GM18502 (cell line): ENCODE results near the gene TMEM131.

Experiments
- ATAC-seq: cut with Tn5 transposase; IDR thresholded peaks from one replicate; pipeline ENCODE4 v1.9.1; 2021; ENCODE audit warnings: mild to moderate bottlenecking; ENCODE audit not compliant: unreplicated experiment, poor library complexity

Gene TMEM131

GRCh38 chr2:97992836-97993825, 2.6 kb downstream of the TMEM131 start:
- no peak for ATAC-seq

DNA sequence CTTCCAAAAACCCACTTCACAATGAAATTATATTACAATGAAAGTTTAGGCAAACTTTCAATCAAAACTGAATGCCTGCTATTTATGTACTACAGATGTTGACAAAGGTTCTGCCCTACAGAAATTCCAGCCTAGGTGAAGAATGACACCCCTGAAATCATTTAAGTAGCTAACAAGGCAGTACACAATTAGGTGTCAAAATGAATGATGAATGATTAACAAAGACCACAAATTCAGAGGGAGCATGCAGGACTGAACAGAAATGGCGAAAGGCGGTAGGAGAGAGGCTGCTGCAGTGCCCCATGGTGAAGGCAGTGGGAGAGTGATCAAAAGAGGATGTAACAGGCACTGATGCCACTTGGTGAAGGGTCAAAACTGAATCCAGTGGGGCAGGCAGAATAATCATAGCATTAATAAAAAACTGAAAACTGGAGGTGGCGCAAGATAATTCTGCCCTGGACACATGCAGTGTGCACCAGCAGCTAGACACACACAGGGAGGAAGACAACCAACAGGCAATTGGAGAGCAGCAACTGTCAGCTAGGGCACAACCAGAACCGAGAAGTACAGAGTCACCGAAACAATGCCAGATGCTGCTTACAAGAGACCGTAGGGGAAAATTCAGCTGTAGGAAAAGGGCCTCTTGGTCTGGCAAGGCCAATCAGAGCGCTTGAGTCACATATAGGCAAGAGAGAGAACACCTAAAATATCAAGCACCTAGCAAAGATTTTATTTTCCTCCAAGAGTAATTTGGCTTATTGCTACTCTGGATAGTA, 4.5 kb downstream of the TMEM131 start:
- no peak for ATAC-seq

GRCh38 chr2:97988722-97989121, 7.0 kb downstream of the TMEM131 start:
- no peak for ATAC-seq

GRCh38 chr2:97985998-97986397, 9.8 kb downstream of the TMEM131 start:
- no peak for ATAC-seq

GRCh38 chr2:97983698-97984097, 12.1 kb downstream of the TMEM131 start:
- no peak for ATAC-seq

GRCh38 chr2:97983134-97983533, 12.6 kb downstream of the TMEM131 start:
- no peak for ATAC-seq

DNA sequence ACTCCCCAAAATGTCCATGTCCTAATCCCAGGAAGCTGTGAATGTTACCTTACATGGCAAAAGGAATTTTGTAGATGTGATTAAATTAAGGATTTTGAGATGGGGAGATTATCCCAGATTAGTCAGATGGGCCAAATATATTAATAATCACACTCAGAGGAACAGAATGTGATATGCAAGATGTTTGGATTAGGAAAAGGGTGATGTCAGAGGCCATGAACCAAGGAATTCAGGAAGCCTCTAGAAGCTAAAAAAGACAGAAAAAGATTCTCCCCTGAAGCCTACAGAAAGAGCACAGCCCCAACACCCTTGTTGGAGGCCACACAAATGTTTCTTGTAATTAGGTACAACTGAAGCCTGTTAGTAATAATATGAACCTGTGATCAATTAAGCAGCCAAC, 13.1 kb downstream of the TMEM131 start:
- ATAC-seq, result no peak

DNA sequence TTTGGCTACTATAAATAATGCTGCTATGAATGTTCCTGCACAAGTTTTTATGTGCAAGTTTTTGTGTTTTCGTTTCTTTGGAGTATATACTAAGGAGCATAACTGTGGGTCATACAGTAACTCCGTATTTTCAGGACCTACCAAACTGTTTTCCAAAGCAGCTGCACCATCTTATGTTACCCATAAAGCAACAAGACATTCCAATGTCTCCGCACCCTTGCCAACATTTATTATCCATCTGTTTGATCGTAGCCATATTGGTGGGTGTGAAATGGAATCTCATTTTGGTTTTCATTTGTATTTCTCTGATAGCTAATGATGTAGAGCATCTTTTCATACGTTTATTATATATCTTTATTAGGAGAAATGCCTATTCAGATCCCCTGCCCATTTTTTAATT, 13.8 kb downstream of the TMEM131 start:
- ATAC-seq, result no peak

DNA sequence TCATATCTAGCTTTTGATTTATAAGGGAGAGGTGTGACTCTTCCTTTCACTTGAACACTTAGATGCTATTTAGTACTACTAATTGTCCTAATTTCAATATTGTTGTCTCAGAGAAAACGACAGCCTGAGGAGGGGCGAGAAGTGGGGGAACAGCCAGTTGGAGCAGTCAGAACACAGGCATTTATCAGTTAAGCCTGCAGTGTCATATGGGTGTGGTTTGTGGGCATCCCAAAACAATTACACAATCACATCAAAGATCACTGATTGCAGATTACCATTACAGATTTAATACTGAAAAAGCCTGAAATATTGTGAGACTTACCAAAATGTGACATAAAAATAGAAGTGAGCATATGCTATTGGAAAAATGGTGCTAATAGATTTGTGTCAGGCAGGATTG, 15.8 kb downstream of the TMEM131 start:
- ATAC-seq, result no peak

- ATAC-seq, result no peak
Observed at GRCh38 chr2:97974471-97974870, 21.3 kb downstream of the TMEM131 start.

GRCh38 chr2:97970293-97971060, 25.3 kb downstream of the TMEM131 start:
- no peak for ATAC-seq

GRCh38 chr2:97969081-97970067, 26.4 kb downstream of the TMEM131 start:
- no peak for ATAC-seq

- no peak for ATAC-seq
Observed at GRCh38 chr2:97967931-97968627, 27.7 kb downstream of the TMEM131 start.

- peak; percentile 21 for ATAC-seq
Observed at GRCh38 chr2:97967216-97967592, 28.5 kb downstream of the TMEM131 start.

DNA sequence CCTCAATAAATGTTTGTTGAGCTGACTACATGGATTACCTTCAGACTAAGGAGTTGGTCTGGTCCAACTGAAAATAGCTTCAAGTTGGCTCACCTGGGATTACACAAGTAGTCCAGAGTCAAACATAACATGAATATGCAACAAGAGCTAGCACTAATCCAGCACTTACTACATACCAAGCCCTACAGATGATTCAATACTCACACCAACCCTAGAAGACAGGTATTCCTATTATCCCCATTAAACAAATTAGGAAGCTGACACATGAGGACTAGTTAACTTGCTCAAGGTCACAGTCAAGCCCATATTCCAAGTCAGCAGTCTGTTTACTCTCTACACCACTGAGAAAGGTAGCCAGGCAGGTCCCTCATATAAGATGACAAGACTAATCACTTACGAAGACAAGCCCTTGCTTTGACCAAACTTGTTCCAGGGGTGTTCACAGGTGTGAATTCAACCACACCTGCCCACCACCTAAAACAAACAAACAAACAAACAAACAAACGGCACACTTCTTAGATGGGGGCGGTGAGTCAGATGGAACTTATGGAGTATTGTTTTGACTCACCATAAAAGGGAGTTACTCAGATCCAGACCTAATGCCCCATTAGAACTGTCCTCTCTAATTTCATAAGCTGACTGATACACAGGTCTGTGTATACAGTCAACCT, 29.1 kb downstream of the TMEM131 start:
- peak; percentile 68 for ATAC-seq

- no peak for ATAC-seq
Observed at GRCh38 chr2:97965116-97965515, 30.6 kb downstream of the TMEM131 start.

DNA sequence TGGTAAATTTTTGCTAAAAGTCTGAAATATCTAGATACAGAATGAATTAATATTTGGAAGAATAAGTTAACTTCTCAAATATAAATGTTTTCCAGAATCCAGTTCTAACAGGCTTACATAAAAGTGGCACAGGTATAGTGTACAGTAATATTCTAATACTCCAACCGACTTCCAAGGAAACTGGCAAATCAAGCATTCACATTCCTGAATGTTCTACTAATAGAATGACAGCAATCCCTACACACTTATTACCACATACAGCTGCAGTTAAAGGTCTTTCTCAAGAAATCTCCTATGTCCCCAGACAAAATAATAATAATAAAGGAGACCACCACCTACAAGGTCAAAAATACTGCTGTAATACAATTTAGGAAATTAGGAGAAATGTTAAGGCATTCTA, 31.9 kb downstream of the TMEM131 start:
- ATAC-seq, result no peak

DNA sequence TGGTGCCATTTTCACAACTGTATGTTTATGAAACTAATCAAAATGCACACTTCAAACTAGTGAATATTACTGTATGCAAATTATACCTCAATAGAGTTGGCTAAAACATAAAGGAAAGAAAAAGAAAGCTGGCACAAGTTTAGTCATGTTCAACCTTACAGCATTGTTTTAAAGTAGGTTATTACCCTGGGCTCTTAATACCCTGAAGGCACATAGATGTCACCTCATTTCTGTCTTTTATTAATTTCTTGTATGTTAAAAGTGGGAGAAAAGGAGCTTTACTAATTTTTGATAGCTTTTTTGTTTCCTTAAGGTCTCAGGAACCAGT, 32.7 kb downstream of the TMEM131 start:
- ATAC-seq, result no peak
